Measurements from ENCODE around the gene TECTB.

Gene TECTB

DNA sequence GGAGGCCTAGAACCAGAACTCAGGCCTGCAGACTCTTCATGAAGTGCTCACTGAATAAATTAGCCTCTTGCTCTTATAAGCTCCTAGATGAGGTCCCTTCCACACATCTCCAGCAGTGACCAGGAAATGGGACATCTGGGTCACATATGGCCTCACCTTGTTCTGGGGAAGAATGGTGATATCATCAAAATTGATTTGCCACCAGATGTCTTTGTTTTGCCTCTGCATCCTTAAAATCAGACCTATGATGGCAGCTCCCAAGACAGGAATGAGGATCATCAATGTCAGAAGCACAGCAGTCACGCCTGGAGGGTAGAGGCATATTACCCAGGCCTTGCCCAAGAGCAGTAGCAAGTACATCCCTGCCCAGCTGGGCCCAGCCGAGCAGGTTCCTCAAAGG lies 57.4 kb downstream of the TECTB start:
- TF ChIP-seq GATA2 (IDR thresholded peaks at IDR 0.05; ENCODE audit: low read depth, low read length) (no peak), GATA3 (IDR thresholded peaks at IDR 0.05; ENCODE audit: low read depth, low read length) (no peak)

GRCh38 chr10:112343056-112343806 lies 60.0 kb downstream of the TECTB start:
- TF ChIP-seq GATA2 (IDR thresholded peaks at IDR 0.05; ENCODE audit: low read depth, low read length) (no peak), GATA3 (IDR thresholded peaks at IDR 0.05; ENCODE audit: low read depth, low read length) (no peak)

DNA sequence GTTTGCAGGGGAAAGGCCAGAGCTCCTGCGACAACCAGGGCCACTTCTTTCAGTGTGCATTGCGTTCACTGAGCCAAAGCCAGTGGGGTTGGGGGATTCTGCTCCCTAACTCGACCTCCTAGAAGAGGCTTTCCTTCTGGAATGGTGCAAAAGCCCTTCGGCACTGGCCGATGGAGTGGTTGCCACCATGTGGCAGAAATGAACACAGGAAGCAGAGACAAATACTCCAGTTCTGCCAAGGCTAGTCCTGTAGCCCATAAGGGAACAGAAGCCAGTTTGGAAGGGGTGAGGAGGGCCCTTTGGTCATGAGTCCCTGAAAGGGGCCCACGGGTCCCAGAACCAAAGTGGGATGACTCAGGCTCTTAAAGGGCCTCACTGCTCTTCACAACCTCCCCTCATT lies 61.1 kb downstream of the TECTB start:
- TF ChIP-seq GATA3 (IDR thresholded peaks at IDR 0.05; ENCODE audit: low read depth, low read length) (no peak), GATA2 (IDR thresholded peaks at IDR 0.05; ENCODE audit: low read depth, low read length) (no peak)

DNA sequence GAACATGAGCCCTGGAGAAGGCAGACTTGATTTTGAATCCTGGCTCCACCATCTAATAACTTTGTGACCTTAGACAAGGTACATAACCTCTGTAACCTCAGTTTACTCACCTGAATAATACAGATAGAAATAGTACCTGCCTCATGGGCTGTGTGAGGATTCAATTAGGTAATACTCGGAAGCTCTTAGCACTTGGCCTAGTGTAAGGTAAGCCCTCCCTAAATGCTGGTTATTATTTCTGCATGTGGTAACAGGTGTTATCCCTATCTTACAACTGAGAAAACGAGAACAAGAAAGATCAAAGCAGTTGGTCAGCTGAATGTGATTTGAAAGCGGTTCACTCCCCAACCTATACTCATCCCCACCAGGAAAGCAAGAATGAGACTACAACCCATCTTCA lies 62.0 kb downstream of the TECTB start:
- TF ChIP-seq GATA3 (IDR thresholded peaks at IDR 0.05; ENCODE audit: low read depth, low read length) (no peak), GATA2 (IDR thresholded peaks at IDR 0.05; ENCODE audit: low read depth, low read length) (no peak)

DNA sequence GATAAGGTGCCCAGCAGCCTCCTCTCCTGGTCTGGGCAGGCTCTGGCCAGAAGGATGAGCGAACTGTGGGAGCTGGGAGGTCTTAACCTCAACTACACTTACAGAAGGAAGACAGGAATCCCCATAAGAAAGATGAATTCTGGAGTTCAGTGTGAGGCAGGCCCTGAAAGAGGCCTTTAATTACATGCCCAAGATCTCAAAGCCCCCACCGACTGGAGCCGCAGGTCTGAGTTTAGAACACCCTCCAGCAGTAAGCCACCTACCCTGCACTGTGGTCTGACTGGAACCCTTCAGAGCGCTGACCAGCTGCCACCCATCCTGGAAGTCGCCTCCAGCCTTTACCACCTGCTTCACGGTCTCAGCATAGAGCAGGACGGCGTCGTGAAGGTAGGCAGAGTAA lies 62.5 kb downstream of the TECTB start:
- TF ChIP-seq GATA2 (IDR thresholded peaks at IDR 0.05; ENCODE audit: low read depth, low read length) (no peak), GATA3 (IDR thresholded peaks at IDR 0.05; ENCODE audit: low read depth, low read length) (no peak)

GRCh38 chr10:112346774-112347173 lies 63.6 kb downstream of the TECTB start:
- no peak for TF ChIP-seq GATA3 (IDR thresholded peaks at IDR 0.05; ENCODE audit: low read depth, low read length)
- TF ChIP-seq GATA2 (IDR thresholded peaks at IDR 0.05; ENCODE audit: low read depth, low read length): no peak

GRCh38 chr10:112347709-112348671 lies 64.8 kb downstream of the TECTB start:
- TF ChIP-seq GATA3 (IDR thresholded peaks at IDR 0.05; ENCODE audit: low read depth, low read length) (no peak), GATA2 (IDR thresholded peaks at IDR 0.05; ENCODE audit: low read depth, low read length) (no peak)

DNA sequence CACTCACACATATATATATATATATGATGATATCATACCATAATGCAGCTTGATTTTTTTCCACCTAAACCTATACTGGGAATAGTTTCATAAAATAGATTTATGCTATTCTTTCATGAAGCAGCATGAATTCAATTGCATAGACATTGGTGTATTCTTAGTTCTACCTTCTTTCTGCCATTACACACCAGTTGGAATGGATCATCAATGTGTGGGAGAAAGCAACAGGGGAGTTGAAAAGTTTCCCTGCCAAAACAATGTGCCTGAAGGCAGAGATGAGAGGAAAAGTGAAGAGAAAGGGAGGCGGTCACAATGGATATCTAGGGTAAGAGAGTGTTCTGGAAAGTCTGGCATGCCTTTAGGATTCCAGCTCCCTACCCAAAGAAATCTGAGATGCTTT lies 65.6 kb downstream of the TECTB start:
- TF ChIP-seq GATA2 (IDR thresholded peaks at IDR 0.05; ENCODE audit: low read depth, low read length) (no peak), GATA3 (IDR thresholded peaks at IDR 0.05; ENCODE audit: low read depth, low read length) (no peak)

DNA sequence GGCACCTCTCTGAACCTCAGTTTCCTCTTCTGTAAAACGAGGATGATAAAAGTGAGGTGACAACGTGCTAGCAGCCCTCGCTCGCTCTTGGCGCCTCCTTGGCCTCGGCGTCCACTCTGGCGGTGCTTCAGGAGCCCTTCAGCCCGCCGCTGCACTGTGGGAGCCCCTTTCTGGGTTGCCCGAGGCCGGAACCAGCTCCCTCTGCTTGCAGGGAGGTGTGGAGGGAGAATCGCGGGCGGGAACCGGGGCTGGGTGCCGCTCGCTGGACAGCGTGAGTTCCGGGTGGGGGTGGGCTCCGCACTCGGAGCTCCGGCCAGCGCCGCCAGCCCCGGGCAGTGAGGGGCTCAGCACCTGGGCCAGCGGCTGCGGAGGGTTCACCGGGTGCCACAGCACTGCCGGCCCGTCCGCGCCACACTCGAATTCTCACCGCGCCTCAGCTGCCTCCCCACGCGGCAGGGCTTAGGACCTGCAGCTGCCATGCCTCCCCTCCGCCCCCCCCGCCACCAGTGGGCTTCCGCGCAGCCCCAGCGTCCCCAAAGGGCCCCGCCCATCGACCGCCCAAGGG lies 66.4 kb downstream of the TECTB start:
- no peak for TF ChIP-seq GATA2 (IDR thresholded peaks at IDR 0.05; ENCODE audit: low read depth, low read length)

- no peak for TF ChIP-seq GATA2 (IDR thresholded peaks at IDR 0.05; ENCODE audit: low read depth, low read length)
- no peak for TF ChIP-seq GATA3 (IDR thresholded peaks at IDR 0.05; ENCODE audit: low read depth, low read length)
These were observed 67.9 kb downstream of the TECTB start for GRCh38 chr10:112351146-112351545.

- TF ChIP-seq GATA2 (IDR thresholded peaks at IDR 0.05; ENCODE audit: low read depth, low read length) (no peak), GATA3 (IDR thresholded peaks at IDR 0.05; ENCODE audit: low read depth, low read length) (no peak)
These were observed 68.8 kb downstream of the TECTB start for GRCh38 chr10:112352044-112352443.

DNA sequence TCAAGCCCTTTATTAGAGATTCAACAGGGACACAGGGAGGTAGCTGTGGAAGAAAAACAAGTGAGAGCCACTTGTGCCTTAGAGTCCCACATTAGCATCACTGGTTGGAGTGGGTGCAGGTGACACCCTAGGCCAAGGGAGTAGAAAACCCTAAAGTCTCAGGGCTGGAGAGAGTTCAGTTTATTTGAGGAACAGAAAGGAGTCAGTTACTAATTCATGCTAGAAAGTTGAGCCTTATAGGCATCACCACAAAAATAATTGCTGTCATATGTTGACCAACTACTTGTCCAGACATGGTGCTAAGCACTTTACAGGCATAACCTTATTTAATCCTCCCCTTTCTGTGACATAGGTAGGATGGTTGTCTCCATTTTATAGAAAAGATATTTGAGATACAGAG lies 69.8 kb downstream of the TECTB start:
- TF ChIP-seq GATA2 (IDR thresholded peaks at IDR 0.05; ENCODE audit: low read depth, low read length): no peak
- TF ChIP-seq GATA3 (IDR thresholded peaks at IDR 0.05; ENCODE audit: low read depth, low read length): no peak

All from SH-SY5Y (cell line).